OCI-LY3 (cell line): Measurements from ENCODE around the gene SLC7A6OS.
A peak's percentile ranks its signal among the peaks of the same experiment; 100 is the strongest.

ENCODE experiments used
- H2AFZ ChIP-seq: fragments of 200-600, 300-600 bp; shearing (Covaris generic); 2 replicates; pipeline ENCODE4 v1.6.0; 2014; ENCODE audit warnings: antibody characterized with exemption, low read depth, low read length
- H3K27ac ChIP-seq: fragments of 200-600, 300-600 bp; sonication (generic); 2 replicates; pipeline ENCODE4 v1.5.1; 2014; ENCODE audit warnings: mild to moderate bottlenecking, low read length, moderate library complexity, mixed read lengths
- H3K27me3 ChIP-seq: fragments of 200-600, 300-600 bp; sonication (generic); 2 replicates; pipeline ENCODE4 v1.6.1; 2014; ENCODE audit warnings: low read depth, low read length, mixed read lengths
- H3K36me3 ChIP-seq: fragments of 200-600, 300-600 bp; sonication (generic); replicated peaks from 2 replicates; pipeline ENCODE3; 2014; ENCODE audit warnings: low read depth, low read length, mixed read lengths
- H3K4me1 ChIP-seq: fragments of 300-600, 200-600 bp; sonication (generic); 2 replicates; pipeline ENCODE4 v1.6.1; 2014; ENCODE audit warnings: low read length, mixed read lengths
- H3K4me2 ChIP-seq: fragments of 200-600, 300-600 bp; sonication (generic); 2 replicates; pipeline ENCODE4 v1.6.1; 2014; ENCODE audit warnings: low read length, mixed read lengths
- H3K4me3 ChIP-seq: fragments of 300-600, 200-600 bp; sonication (generic); 2 replicates; pipeline ENCODE4 v1.5.1; 2014; ENCODE audit warnings: antibody characterized with exemption, mild to moderate bottlenecking, low read length, moderate library complexity
- H3K79me2 ChIP-seq: fragments of 300-600, 200-600 bp; shearing (Covaris generic); 2 replicates; pipeline ENCODE4 v1.6.1; 2014; ENCODE audit warnings: mild to moderate bottlenecking, low read length, mixed read lengths
- H3K9ac ChIP-seq: fragments of 300-600, 200-600 bp; shearing (Covaris generic); 2 replicates; pipeline ENCODE4 v1.6.0; 2014; ENCODE audit warnings: mild to moderate bottlenecking, low read length, moderate library complexity
- H3K9me3 ChIP-seq: fragments of 200-600, 300-600 bp; shearing (Covaris generic); 2 replicates; pipeline ENCODE4 v1.6.1; 2014; ENCODE audit warnings: low read length, mixed read lengths; ENCODE audit not compliant: insufficient read depth
- H4K20me1 ChIP-seq: fragments of 200-600, 300-600 bp; sonication (generic); 2 replicates; pipeline ENCODE4 v1.6.1; 2016; ENCODE audit warnings: low read length, mixed read lengths; ENCODE audit not compliant: insufficient read depth
- EZH2phosphoT487 ChIP-seq: fragments of 200-600 bp; shearing (Covaris generic); IDR thresholded peaks from 2 replicates; pipeline ENCODE4 v1.6.1; 2018; ENCODE audit warnings: antibody characterized with exemption, mixed run types, low read depth
- TF ChIP-seq, protein P1 (sequence below): fragments of 200-600, 300-600 bp; sonication (generic); IDR thresholded peaks from 2 replicates; pipeline ENCODE4 v1.5.1; 2014; ENCODE audit warnings: antibody characterized with exemption, low read length, low read depth

Gene SLC7A6OS

DNA sequence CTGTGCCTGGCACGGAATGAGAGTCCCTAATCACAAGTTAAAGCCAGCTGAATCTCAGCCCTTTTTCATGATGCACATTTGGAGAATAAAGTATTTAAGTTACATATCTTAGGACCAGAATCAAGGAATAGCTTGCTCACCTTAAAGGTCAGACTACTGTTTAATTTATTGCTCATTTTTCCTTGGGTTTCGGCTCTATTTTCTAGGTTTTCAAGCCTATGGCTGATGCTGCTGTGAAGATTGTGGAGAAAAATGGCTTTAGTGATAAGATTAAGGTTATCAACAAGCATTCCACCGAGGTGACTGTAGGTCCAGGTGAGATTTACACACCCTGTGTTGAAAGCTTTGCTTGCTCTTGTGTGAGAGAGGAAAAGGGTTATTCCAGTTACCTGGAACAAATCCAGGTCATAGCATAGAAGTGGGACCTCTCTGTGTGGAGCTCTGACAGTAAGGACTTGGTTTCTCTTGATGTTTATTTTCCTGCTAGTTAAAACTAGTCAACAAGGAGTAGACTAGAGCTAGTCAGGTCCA lies 18.2 kb upstream of the SLC7A6OS start:
- Histone ChIP-seq H3K36me3 (peaks cover 26% of the 10 kb centered on the region), H3K9me3 (no peaks in the 10 kb centered on the region), H4K20me1 (no peaks in the 10 kb centered on the region), H3K27me3 (no peaks in the 10 kb centered on the region), H2AFZ (no peak overlapping the region), H3K4me3 (no peak overlapping the region), H3K4me2 (no peak overlapping the region), H3K9ac (no peak overlapping the region), H3K4me1 (0 out of 2 replicates have a peak, but pooled peaks cover 4% of the 10 kb centered on the region), H3K27ac (no peak overlapping the region), H3K79me2 (no peaks in the 10 kb centered on the region)
- no peak for TF ChIP-seq EZH2phosphoT487
- TF ChIP-seq, protein P1, sequence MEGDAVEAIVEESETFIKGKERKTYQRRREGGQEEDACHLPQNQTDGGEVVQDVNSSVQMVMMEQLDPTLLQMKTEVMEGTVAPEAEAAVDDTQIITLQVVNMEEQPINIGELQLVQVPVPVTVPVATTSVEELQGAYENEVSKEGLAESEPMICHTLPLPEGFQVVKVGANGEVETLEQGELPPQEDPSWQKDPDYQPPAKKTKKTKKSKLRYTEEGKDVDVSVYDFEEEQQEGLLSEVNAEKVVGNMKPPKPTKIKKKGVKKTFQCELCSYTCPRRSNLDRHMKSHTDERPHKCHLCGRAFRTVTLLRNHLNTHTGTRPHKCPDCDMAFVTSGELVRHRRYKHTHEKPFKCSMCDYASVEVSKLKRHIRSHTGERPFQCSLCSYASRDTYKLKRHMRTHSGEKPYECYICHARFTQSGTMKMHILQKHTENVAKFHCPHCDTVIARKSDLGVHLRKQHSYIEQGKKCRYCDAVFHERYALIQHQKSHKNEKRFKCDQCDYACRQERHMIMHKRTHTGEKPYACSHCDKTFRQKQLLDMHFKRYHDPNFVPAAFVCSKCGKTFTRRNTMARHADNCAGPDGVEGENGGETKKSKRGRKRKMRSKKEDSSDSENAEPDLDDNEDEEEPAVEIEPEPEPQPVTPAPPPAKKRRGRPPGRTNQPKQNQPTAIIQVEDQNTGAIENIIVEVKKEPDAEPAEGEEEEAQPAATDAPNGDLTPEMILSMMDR, result no peak

- H3K27me3 ChIP-seq, result no peaks in the 10 kb centered on the region
- no peak overlapping the region for H3K9ac ChIP-seq
Measured at GRCh38 chr16:68328151-68328859, 17.6 kb upstream of the SLC7A6OS start.

GRCh38 chr16:68324780-68325357 lies 14.1 kb upstream of the SLC7A6OS start:
- Histone ChIP-seq H3K9me3 (no peaks in the 10 kb centered on the region), H4K20me1 (no peaks in the 10 kb centered on the region; the same call in 1 of the 2 replicates), H3K4me1 (no peaks in the 10 kb centered on the region), H3K4me3 (no peak overlapping the region), H3K9ac (no peak overlapping the region), H3K27ac (no peak overlapping the region), H2AFZ (no peak overlapping the region), H3K79me2 (no peaks in the 10 kb centered on the region), H3K27me3 (no peaks in the 10 kb centered on the region), H3K36me3 (peaks cover 28% of the 10 kb centered on the region), H3K4me2 (no peak overlapping the region)
- no peak for TF ChIP-seq EZH2phosphoT487
- TF ChIP-seq, protein P1, result no peak

More at GRCh38 chr16:68328151-68328859, 17.6 kb upstream of the SLC7A6OS start:
- Histone ChIP-seq H3K4me2 (no peak overlapping the region), H2AFZ (no peak overlapping the region), H3K27ac (no peak overlapping the region), H3K4me1 (0 out of 2 replicates have a peak, but pooled peaks cover 4% of the 10 kb centered on the region), H3K4me3 (no peak overlapping the region), H3K9me3 (no peaks in the 10 kb centered on the region), H3K36me3 (peaks cover 32% of the 10 kb centered on the region), H4K20me1 (no peaks in the 10 kb centered on the region), H3K79me2 (no peaks in the 10 kb centered on the region)
- TF ChIP-seq, protein P1, result peak; percentile 87
- TF ChIP-seq EZH2phosphoT487, result no peak

GRCh38 chr16:68324336-68324735 lies 13.6 kb upstream of the SLC7A6OS start:
- Histone ChIP-seq H3K4me1 (no peaks in the 10 kb centered on the region), H3K36me3 (peaks cover 30% of the 10 kb centered on the region), H3K79me2 (no peaks in the 10 kb centered on the region)

More at GRCh38 chr16:68324336-68324735, 13.6 kb upstream of the SLC7A6OS start:
- Histone ChIP-seq H3K27ac (no peak overlapping the region), H4K20me1 (no peaks in the 10 kb centered on the region; the same call in 1 of the 2 replicates), H3K9ac (no peak overlapping the region), H3K9me3 (no peaks in the 10 kb centered on the region), H3K4me3 (no peak overlapping the region), H3K27me3 (no peaks in the 10 kb centered on the region), H3K4me2 (no peak overlapping the region), H2AFZ (no peak overlapping the region)
- TF ChIP-seq EZH2phosphoT487, result no peak
- TF ChIP-seq, protein P1, result no peak
